ENCODE measurements around the gene TMEM222. TPM values are rescaled to one million over a fixed set of nuclear protein-coding genes. Genes with fewer than 3 reads are reported as not detected.

The TMEM222 gene
- total and polyA plus RNA-seq, 2 experiments from 2014 or later, result 53.0 to 59.0 TPM

GRCh38 chr1:27365372-27366112, 43.6 kb downstream of the TMEM222 start:
- peak overlapping the region; percentile 69 for H2AFZ ChIP-seq
- peaks cover 5% of the 10 kb centered on the region; the same call in 1 of the 2 replicates for H3K36me3 ChIP-seq (ENCODE audit: low read depth)
- peak overlapping the region; percentile 88 for H3K4me2 ChIP-seq (ENCODE audit: unreplicated experiment)
- peak; percentile 93 for DNase-seq
- no peaks in the 10 kb centered on the region for H3K9me2 ChIP-seq (ENCODE audit: insufficient read depth)
- peaks cover 15% of the 10 kb centered on the region for H3K79me2 ChIP-seq (ENCODE audit: insufficient read depth)
- no peaks in the 10 kb centered on the region for H3K9me3 ChIP-seq (ENCODE audit: low read depth)
- H3K9ac ChIP-seq, result peak overlapping the region; percentile 99
- WGBS, 2 experiments (ENCODE audit: low coverage in 1 of 2, low lambda C conversion rate in 2 of 2, missing lambda C conversion rate in 2 of 2), result 1% methylated on average over 22 to 40 of the region's 40 CpGs
- H3K27ac ChIP-seq, result peak overlapping the region; percentile 97
- no peaks in the 10 kb centered on the region for H4K20me1 ChIP-seq (ENCODE audit: insufficient read depth)
- H3K4me1 ChIP-seq (ENCODE audit: insufficient read depth), result peaks cover 15% of the 10 kb centered on the region
- TF ChIP-seq EZH2 (IDR thresholded peaks at IDR 0.05; ENCODE audit: insufficient read depth, poor library complexity, severe bottlenecking) (no peak), EZH2phosphoT487 (IDR thresholded peaks at IDR 0.05; ENCODE audit: insufficient read depth, low read depth) (no peak)
- no peaks in the 10 kb centered on the region for H3F3A ChIP-seq (ENCODE audit: insufficient read depth)
- peak overlapping the region; percentile 77 for H3K4me3 ChIP-seq
- in situ Hi-C loops (cut with MboI), result no loop called here
- H3K27me3 ChIP-seq (replicated peaks; ENCODE audit: insufficient read depth), result no peaks in the 10 kb centered on the region

DNA sequence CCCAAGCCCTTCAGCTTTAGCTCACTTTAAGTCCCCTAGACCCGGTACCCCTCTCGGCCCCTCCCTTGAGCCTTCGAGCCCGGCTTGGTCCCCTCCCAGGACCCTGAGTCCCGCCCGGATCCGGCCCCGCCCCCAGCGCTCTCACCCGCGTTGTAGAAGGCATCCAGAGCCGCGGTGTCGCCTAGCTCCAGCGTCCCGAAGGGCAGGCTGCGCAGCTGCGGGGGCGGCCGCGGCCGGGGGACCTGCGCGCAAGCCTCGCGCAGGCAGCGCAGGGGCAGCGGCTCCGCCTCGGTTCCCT, 44.1 kb downstream of the TMEM222 start:
- H3K27ac ChIP-seq, result peak overlapping the region; percentile 97
- H3K27me3 ChIP-seq (replicated peaks; ENCODE audit: insufficient read depth), result no peaks in the 10 kb centered on the region
- peaks cover 5% of the 10 kb centered on the region; the same call in 1 of the 2 replicates for H3K36me3 ChIP-seq (ENCODE audit: low read depth)
- no peaks in the 10 kb centered on the region for H3K9me2 ChIP-seq (ENCODE audit: insufficient read depth)
- DNase-seq, result peak; percentile 86
- H3K4me1 ChIP-seq (ENCODE audit: insufficient read depth), result peaks cover 15% of the 10 kb centered on the region
- no peaks in the 10 kb centered on the region for H3K9me3 ChIP-seq (ENCODE audit: low read depth)
- H3K9ac ChIP-seq, result peak overlapping the region; percentile 99
- H3K4me3 ChIP-seq, result peak overlapping the region; percentile 77
- H3K4me2 ChIP-seq (ENCODE audit: unreplicated experiment), result peak overlapping the region; percentile 88
- no peaks in the 10 kb centered on the region for H4K20me1 ChIP-seq (ENCODE audit: insufficient read depth)
- peaks cover 15% of the 10 kb centered on the region for H3K79me2 ChIP-seq (ENCODE audit: insufficient read depth)
- in situ Hi-C loops (cut with MboI), result no loop called here
- WGBS, 2 experiments (ENCODE audit: low coverage in 1 of 2, low lambda C conversion rate in 2 of 2, missing lambda C conversion rate in 2 of 2), result 1% methylated on average over 26 to 30 of the region's 30 CpGs
- H3F3A ChIP-seq (ENCODE audit: insufficient read depth), result no peaks in the 10 kb centered on the region
- TF ChIP-seq EZH2phosphoT487 (IDR thresholded peaks at IDR 0.05; ENCODE audit: insufficient read depth, low read depth) (no peak), EZH2 (IDR thresholded peaks at IDR 0.05; ENCODE audit: insufficient read depth, poor library complexity, severe bottlenecking) (no peak)
- H2AFZ ChIP-seq, result peak overlapping the region; percentile 69

GRCh38 chr1:27366411-27367159, 44.6 kb downstream of the TMEM222 start, which contains the start of gene MAP3K6:
Gene MAP3K6 (minus strand): TSS chr1:27366961. CDS start chr1:27366597, 364 bp downstream.
- TF ChIP-seq EZH2 (IDR thresholded peaks at IDR 0.05; ENCODE audit: insufficient read depth, poor library complexity, severe bottlenecking) (no peak), EZH2phosphoT487 (IDR thresholded peaks at IDR 0.05; ENCODE audit: insufficient read depth, low read depth) (no peak)
- Histone ChIP-seq H3K27ac (peak within 1 kb of the TSS; percentile 97), H3K27me3 (replicated peaks; ENCODE audit: insufficient read depth) (no peaks in the 10 kb centered on the region), H3K79me2 (ENCODE audit: insufficient read depth) (peaks cover 15% of the 10 kb centered on the region), H4K20me1 (ENCODE audit: insufficient read depth) (no peaks in the 10 kb centered on the region), H3K4me3 (peak within 1 kb of the TSS; percentile 77), H3K9ac (peak within 1 kb of the TSS; percentile 99), H3F3A (ENCODE audit: insufficient read depth) (no peaks in the 10 kb centered on the region), H3K4me1 (ENCODE audit: insufficient read depth) (peaks cover 15% of the 10 kb centered on the region), H3K9me3 (ENCODE audit: low read depth) (no peaks in the 10 kb centered on the region), H3K36me3 (ENCODE audit: low read depth) (peaks cover 5% of the 10 kb centered on the region; the same call in 1 of the 2 replicates), H3K4me2 (ENCODE audit: unreplicated experiment) (peak within 1 kb of the TSS; percentile 88), H2AFZ (peak within 1 kb of the TSS; percentile 71), H3K9me2 (ENCODE audit: insufficient read depth) (no peaks in the 10 kb centered on the region)
- peak; percentile 94 for DNase-seq
- in situ Hi-C loops (cut with MboI), result no loop called here
- 0 to 2% methylated on average over 53 to 55 of the region's 67 CpGs for WGBS, 2 experiments (ENCODE audit: low coverage in 1 of 2, low lambda C conversion rate in 2 of 2, missing lambda C conversion rate in 2 of 2)

DNA sequence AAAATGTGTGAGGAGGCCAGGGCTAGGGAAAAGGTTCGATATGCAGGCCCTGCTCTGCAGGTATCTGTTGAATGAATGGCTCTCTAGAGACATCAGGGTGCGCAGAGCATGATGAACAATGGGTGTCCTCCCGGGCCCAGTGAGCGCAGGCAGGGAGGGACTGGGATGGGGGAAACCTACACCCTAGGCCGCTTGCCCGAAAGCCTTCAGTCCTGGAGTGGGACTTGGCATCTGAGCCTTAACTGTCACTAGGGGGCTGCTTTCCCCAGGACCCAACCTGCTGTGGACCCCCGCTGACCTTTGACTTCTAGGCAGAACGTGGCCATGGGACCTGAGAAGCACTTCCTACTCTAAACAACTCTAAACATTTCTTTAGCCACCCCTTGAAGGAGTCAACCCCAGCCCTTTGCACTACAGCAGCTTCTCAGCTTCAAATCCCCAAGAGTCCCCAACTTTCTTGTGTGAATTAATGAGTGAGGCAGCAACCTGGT, 45.2 kb downstream of the TMEM222 start:
- H2AFZ ChIP-seq, result peak overlapping the region; percentile 71
- WGBS, 2 experiments (ENCODE audit: low coverage in 1 of 2, low lambda C conversion rate in 2 of 2, missing lambda C conversion rate in 2 of 2), result 26 to 30% methylated on average over 8 of the region's 8 CpGs
- no peaks in the 10 kb centered on the region for H3K27me3 ChIP-seq (replicated peaks; ENCODE audit: insufficient read depth)
- H4K20me1 ChIP-seq (ENCODE audit: insufficient read depth), result no peaks in the 10 kb centered on the region
- H3K9ac ChIP-seq, result peak overlapping the region; percentile 99
- no peak for DNase-seq
- no peaks in the 10 kb centered on the region; the same call in 1 of the 2 replicates for H3K36me3 ChIP-seq (ENCODE audit: low read depth)
- peak overlapping the region; percentile 85 for H3K4me2 ChIP-seq (ENCODE audit: unreplicated experiment)
- H3K4me1 ChIP-seq (ENCODE audit: insufficient read depth), result peaks cover 15% of the 10 kb centered on the region
- in situ Hi-C loops (cut with MboI), result no loop called here
- H3K27ac ChIP-seq, result peak overlapping the region; percentile 97
- TF ChIP-seq EZH2phosphoT487 (IDR thresholded peaks at IDR 0.05; ENCODE audit: insufficient read depth, low read depth) (no peak), EZH2 (IDR thresholded peaks at IDR 0.05; ENCODE audit: insufficient read depth, poor library complexity, severe bottlenecking) (no peak)
- H3K4me3 ChIP-seq, result peak overlapping the region; percentile 77
- no peaks in the 10 kb centered on the region for H3K9me2 ChIP-seq (ENCODE audit: insufficient read depth)
- H3F3A ChIP-seq (ENCODE audit: insufficient read depth), result no peaks in the 10 kb centered on the region
- H3K79me2 ChIP-seq (ENCODE audit: insufficient read depth), result peaks cover 15% of the 10 kb centered on the region
- H3K9me3 ChIP-seq (ENCODE audit: low read depth), result no peaks in the 10 kb centered on the region
